ENCODE measurements around the gene RGS11.
"Not testable (repeated sequence)": the region's sequence is repeated elsewhere in the genome, so short reads cannot be mapped to it uniquely, and the experiment has no call there.

RGS11 gene

DNA sequence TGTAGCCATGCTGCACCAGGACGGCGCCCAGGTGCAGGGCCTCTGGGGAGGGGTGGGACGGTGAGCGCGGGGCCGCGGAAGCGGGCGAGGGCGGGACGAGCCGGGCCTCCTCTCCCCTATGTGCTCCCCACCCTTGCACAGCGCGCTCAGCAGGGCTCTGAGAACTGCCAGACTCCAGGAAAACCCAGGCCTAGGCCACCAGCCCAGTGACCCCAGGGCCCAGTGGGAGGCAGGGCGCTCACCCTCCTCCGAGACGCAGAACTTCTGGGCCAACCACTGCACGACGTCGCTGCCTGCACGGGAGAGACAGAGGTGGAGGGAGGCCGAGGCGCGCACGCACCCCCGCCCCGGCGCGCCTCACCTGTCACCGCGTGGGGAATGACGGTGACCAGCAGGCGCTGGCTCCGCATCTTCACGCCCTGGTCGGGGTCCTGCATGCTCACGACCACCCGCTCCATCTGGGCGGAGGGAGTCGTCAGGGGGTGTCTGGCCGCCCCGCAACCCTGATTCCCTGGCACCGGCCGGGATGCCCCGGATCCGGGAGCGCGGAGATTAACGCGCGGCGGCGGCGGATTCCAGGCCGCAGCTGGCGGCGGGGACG lies 603 bp downstream of the RGS11 start:
- no peaks in the 10 kb centered on the region for H3K36me3 ChIP-seq (ENCODE audit: control insufficient read depth, insufficient read depth, low read length)

DNA sequence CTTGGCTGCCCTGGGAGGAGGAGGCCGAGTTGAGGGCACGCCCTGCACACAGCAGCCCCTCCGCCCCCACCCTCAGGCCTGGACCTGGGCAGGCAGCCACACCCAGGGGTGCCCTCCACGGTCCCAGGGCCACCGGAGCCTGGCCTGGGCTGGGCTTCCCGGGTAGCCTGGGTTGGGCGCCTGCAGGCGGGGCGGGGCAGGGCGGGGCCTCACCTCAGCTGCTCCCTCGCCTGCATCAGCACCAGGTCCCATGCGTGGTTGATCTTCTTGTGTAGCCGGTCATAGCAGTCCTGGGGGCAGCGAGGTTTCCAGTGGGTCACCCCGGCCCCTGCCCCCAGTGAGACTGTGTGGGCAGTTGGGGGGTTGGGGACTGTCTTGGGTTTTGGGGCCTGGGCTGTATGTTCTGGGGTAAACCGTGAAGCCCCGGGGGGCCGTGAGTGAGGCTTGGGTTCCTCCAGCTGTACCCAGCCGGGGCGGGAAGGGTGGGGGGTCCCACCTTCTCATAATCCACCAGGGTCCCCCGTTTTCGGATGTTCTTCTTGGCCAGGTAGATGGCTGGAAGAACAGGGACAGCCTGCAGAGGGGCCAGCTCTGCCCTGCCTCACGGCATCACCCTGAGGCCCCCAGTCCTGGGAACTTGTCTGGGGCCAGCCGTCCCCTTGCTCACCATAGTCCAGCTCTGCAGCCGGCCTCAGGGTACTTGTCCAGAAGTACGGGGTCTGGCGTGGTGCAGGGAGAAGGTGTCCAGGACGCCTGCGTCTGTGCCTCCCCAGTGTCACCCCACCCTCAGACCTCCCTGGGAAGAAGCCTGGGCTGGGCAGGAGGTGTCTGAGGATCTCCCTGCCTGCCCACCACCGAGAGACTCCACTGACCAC lies 2.0 kb downstream of the RGS11 start:
- Histone ChIP-seq H3K4me3 (ENCODE audit: low read depth, low read length) (no peak overlapping the region), H3K27me3 (ENCODE audit: control insufficient read depth, insufficient read depth, low read length) (peaks cover 19% of the 10 kb centered on the region), H3K9me3 (ENCODE audit: control insufficient read depth, insufficient read depth, low read length) (no peaks in the 10 kb centered on the region), H3K4me1 (ENCODE audit: control insufficient read depth, insufficient read depth, low read length) (no peaks in the 10 kb centered on the region), H3K36me3 (ENCODE audit: control insufficient read depth, insufficient read depth, low read length) (no peaks in the 10 kb centered on the region), H3K9ac (ENCODE audit: low read depth, low read length) (no peak overlapping the region)

More for the DNA sequence above, 603 bp downstream of the RGS11 start:
- H3K9me3 ChIP-seq (ENCODE audit: control insufficient read depth, insufficient read depth, low read length) = no peaks in the 10 kb centered on the region
- H3K4me1 ChIP-seq (ENCODE audit: control insufficient read depth, insufficient read depth, low read length) = no peaks in the 10 kb centered on the region
- H3K4me3 ChIP-seq (ENCODE audit: low read depth, low read length) = peak overlapping the region; percentile 52
- H3K27me3 ChIP-seq (ENCODE audit: control insufficient read depth, insufficient read depth, low read length) = peaks cover 22% of the 10 kb centered on the region
- peak overlapping the region; percentile 47 for H3K9ac ChIP-seq (ENCODE audit: low read depth, low read length)

DNA sequence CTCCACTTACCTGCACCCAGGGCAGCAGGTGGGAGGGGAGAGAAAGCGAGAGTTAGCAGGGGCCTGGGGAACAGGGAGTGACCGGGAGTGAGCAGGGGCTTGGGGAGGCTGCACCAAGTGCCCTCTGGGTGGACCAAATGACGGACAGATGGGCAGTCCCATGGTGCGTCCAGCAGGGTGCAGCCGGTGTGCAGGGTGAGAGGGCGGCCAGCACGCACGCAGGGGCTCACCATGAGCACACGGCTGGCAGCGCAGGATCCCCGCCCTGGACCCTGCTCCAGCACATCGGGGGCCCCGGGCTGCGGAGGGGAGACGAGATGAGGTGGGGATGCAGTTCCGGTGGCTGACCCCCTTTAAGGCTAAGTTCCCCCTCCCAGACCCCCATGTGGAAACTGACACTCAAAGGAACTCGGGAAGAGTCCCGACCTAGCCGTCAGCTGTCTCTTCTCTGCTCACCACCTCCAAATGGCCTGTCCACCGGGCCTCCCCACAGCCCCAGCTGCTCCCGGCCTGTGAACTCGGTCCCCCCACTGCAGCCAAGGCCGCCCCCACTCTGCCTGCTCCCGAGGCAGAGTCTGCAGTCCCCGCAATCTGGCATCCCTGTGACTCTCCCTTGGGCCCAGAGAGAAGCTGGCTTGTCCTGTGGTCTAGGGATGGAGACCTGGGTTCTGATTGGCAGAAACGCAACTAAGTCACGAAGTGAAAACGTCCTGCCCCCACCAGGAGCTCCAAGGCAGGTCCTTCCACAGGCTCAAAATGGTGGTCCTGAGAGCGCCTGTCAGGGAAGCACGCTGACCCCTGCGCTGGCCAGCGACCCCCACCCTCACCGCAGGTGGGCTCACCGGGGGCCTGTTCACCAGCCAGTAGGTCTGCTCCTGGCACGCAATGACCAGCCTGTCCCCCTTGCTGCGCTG lies 2.9 kb downstream of the RGS11 start:
- Histone ChIP-seq H3K4me3 (ENCODE audit: low read depth, low read length) (no peak overlapping the region), H3K4me1 (ENCODE audit: control insufficient read depth, insufficient read depth, low read length) (no peaks in the 10 kb centered on the region), H3K36me3 (ENCODE audit: control insufficient read depth, insufficient read depth, low read length) (no peaks in the 10 kb centered on the region), H3K27me3 (ENCODE audit: control insufficient read depth, insufficient read depth, low read length) (peaks cover 19% of the 10 kb centered on the region), H3K9me3 (ENCODE audit: control insufficient read depth, insufficient read depth, low read length) (no peaks in the 10 kb centered on the region), H3K9ac (ENCODE audit: low read depth, low read length) (no peak overlapping the region)

DNA sequence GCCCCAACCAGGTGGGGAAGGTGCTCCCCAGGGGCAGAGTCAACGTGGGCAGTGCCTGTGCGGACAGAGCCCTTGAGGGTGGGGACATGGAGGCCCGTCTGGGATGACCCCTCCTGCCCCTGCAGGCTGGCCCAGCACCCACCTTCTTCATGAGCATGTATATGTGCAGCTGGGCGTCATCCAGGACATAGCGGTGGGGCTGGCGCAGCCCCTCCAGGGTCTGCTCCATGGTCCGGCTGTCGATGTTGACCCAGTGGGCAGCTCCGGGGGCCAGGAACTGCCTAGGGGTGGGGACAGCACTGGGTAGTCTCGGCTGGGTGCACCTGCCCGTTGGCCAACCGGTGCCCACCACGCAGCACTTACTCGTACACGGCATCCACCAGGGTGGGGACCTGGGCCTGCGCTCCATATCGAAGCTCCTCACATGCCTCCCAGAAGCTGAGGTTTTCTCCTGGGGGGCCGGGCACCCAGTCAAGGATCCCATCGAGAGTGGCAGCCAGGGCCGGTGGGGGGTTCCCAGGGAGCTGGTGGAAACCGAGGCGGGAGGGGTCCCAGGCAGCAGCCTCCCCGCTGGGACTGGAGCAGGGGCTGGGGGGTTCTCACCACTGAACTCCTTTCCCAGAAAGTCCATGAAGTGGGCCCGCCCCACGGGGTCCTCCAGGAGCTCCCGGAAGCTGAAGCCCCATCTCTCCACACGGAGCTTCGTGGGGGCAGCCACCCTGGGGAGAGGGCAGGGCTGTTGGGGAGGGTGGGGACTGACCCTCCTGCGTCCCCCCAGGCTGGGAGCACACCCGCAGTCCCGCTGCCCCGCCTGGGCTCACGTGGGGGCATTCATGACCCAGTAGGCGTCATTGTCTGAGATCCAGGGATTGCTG lies 5.1 kb downstream of the RGS11 start:
- peaks cover 3% of the 10 kb centered on the region for H3K36me3 ChIP-seq (ENCODE audit: control insufficient read depth, insufficient read depth, low read length)
- no peak overlapping the region for H3K9ac ChIP-seq (ENCODE audit: low read depth, low read length)
- H3K4me1 ChIP-seq (ENCODE audit: control insufficient read depth, insufficient read depth, low read length) = no peaks in the 10 kb centered on the region

DNA sequence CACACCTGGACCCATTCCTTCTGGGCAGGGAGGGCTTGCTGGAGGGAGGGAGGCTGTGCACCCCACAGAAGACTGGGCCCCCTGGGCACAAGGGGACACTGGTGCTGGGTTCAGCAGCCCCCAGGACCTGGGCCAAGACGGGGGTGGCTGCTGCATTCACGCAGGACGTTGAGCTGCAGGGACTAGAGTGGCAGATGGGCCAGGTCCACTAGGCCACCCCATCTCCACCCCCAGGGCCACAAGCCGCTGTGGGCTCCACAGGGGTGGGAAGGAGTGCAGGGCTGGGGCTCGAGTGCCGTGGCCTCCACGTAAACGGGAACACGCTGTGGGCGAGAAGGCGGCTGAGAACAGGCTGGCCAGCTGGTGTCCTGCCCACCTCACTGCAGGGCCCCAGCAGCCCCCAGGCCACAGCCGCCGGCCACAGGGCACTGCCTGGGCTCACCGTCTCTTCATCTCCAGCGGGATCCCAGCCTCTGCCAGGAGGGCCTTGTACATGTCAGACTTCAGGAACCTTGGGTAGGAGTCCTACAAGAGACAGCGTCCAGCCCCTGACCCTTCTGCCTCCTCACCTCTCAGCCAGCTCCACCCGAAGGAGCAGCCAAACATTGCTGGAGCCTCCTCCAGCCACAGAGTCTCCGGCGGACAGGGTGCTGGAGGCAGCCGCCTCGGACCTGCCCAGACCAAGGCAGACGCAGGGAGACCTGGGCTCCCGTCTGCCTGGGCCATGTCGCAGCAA lies 6.5 kb downstream of the RGS11 start:
- Histone ChIP-seq H3K9ac (ENCODE audit: low read depth, low read length) (no peak overlapping the region), H3K4me3 (ENCODE audit: low read depth, low read length) (no peak overlapping the region), H3K27me3 (ENCODE audit: control insufficient read depth, insufficient read depth, low read length) (peaks cover 1% of the 10 kb centered on the region), H3K4me1 (ENCODE audit: control insufficient read depth, insufficient read depth, low read length) (no peaks in the 10 kb centered on the region), H3K36me3 (ENCODE audit: control insufficient read depth, insufficient read depth, low read length) (peaks cover 16% of the 10 kb centered on the region), H3K9me3 (ENCODE audit: control insufficient read depth, insufficient read depth, low read length) (no peaks in the 10 kb centered on the region)

More for the DNA sequence above, 5.1 kb downstream of the RGS11 start:
- H3K27me3 ChIP-seq (ENCODE audit: control insufficient read depth, insufficient read depth, low read length) = peaks cover 12% of the 10 kb centered on the region
- no peak overlapping the region for H3K4me3 ChIP-seq (ENCODE audit: low read depth, low read length)
- H3K9me3 ChIP-seq (ENCODE audit: control insufficient read depth, insufficient read depth, low read length) = no peaks in the 10 kb centered on the region

DNA sequence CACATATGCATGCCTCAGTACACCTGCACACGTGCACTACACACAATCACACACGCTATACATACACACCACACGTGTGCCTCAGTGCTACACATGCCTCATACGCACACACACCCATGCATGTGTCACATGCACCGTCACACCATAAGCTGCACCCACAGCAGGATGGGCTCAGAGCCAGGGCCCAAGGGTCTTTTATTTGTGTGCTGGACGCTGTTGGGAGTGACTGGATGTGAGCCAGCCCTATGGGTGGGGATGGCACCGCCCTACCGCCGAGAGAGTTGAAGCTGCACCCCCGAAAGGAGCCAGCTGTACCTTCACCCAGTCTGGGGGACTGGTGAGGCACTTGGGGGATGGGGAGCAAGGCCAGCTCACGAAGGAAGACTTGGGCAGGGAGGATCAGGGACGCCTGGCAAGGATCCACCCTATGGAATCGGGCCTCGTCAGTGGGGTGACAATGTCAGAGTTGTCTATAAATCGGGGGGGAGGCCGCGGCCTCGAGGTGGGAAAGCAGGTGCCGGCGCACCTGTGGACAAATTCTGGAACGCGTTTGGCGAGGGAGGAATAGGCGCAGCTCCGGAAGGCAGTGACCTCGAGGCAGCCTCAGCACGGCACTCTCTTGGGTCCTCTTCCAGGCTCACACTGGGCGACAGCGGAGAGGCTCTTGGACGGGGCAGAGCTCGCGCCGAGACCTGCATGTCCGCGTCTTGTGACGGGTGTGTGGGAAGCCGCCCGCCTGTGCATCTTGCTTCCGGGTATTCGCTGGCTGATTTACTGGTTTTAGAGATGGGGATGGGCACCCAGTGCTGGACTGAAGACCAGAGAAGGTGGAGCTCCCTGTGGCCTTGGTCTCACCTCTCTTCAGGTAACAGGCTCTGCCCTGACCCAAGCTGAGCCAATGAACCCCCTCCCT lies 7.3 kb downstream of the RGS11 start:
- no peaks in the 10 kb centered on the region for H3K9me3 ChIP-seq (ENCODE audit: control insufficient read depth, insufficient read depth, low read length)
- no peaks in the 10 kb centered on the region for H3K4me1 ChIP-seq (ENCODE audit: control insufficient read depth, insufficient read depth, low read length)
- H3K4me3 ChIP-seq (ENCODE audit: low read depth, low read length) = no peak overlapping the region
- H3K27me3 ChIP-seq (ENCODE audit: control insufficient read depth, insufficient read depth, low read length) = no peaks in the 10 kb centered on the region
- peaks cover 24% of the 10 kb centered on the region for H3K36me3 ChIP-seq (ENCODE audit: control insufficient read depth, insufficient read depth, low read length)
- no peak overlapping the region for H3K9ac ChIP-seq (ENCODE audit: low read depth, low read length)

DNA sequence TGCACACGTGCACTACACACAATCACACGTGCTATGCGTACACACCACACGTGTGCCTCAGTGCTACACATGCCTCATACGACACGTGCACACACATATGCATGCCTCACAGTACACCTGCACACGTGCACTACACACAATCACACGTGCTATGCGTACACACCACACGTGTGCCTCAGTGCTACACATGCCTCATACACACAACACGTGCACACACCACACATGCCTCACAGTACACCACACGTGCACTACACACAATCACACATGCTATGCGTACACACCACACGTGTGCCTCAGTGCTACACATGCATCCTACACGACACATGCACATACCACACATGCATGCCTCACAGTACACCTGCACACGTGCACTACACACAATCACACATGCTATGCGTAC lies 8.2 kb downstream of the RGS11 start:
- not testable (repeated sequence) for H3K9ac ChIP-seq (ENCODE audit: low read depth, low read length); H3K4me1 ChIP-seq (ENCODE audit: control insufficient read depth, insufficient read depth, low read length); H3K27me3 ChIP-seq (ENCODE audit: control insufficient read depth, insufficient read depth, low read length); H3K9me3 ChIP-seq (ENCODE audit: control insufficient read depth, insufficient read depth, low read length); H3K4me3 ChIP-seq (ENCODE audit: low read depth, low read length)
- H3K36me3 ChIP-seq (ENCODE audit: control insufficient read depth, insufficient read depth, low read length) = peaks cover 24% of the 10 kb centered on the region

DNA sequence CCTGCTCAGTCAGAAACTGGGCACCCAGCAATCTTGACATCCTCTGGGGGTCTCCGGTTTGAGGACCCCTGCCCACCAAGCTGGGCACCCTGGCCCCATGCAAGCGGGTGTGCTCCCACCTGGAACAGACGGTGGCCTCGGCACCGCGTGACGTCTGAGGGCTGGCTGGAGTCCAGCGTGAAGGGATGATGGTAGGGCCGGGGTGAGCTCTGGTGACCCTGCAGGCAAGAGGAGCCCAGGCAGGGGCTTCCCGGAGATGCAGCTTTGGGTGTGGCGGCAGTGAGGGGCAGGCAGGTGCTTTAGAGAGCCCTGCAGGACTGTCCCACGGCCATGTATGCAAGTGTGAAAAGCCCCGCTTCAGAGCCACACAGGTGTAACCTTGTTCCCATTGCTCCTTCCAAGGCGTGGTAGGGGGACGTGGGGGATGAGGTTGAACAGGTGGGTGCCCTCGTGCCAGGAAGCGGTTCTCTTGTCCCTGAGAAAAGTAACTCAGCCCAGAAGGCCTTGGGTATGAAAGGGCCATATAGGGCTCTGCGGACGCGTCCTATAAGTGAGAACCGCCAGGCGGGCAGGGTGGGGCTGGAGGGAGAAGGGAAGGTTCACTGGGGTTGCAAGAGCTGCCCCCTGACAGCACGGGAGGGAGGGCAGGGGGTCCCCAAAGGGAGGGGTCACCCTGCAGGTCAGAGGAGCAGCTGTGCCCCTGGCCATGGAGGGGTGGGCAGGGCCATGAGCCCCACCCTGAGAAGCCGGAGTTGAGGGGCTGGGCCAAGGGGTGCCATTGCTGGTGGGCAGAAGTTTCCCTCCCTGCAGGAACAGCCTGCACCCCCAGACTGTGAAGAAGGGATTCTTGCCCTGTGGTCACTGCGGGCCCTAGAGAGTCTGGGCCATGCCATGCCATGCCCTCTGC lies 9.2 kb downstream of the RGS11 start:
- H3K9ac ChIP-seq (ENCODE audit: low read depth, low read length) = no peak overlapping the region
- peaks cover 35% of the 10 kb centered on the region for H3K36me3 ChIP-seq (ENCODE audit: control insufficient read depth, insufficient read depth, low read length)
- H3K27me3 ChIP-seq (ENCODE audit: control insufficient read depth, insufficient read depth, low read length) = no peaks in the 10 kb centered on the region
- no peak overlapping the region for H3K4me3 ChIP-seq (ENCODE audit: low read depth, low read length)
- H3K4me1 ChIP-seq (ENCODE audit: control insufficient read depth, insufficient read depth, low read length) = no peaks in the 10 kb centered on the region
- no peaks in the 10 kb centered on the region for H3K9me3 ChIP-seq (ENCODE audit: control insufficient read depth, insufficient read depth, low read length)

DNA sequence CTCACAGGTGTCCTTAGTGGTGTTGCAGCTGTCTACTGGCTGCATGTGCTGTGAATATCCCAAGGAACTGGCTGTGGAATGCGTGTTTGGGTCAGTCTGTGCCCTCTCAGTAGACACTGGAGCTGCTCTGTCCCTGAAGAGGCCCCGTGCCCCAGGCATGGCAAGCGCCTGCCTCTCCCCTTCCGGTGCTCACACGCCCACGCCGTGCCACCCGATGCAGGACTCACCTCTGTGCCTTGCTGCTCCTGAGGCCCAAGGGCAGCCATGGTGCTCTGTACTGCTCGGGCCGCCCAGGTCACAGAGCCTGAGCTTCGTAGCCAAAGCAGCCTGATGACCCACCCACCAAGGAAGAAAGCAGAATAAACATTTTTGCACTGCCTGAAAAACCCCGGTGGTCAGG lies 10.0 kb downstream of the RGS11 start:
- Histone ChIP-seq H3K27me3 (ENCODE audit: control insufficient read depth, insufficient read depth, low read length) (no peaks in the 10 kb centered on the region), H3K9me3 (ENCODE audit: control insufficient read depth, insufficient read depth, low read length) (no peaks in the 10 kb centered on the region), H3K9ac (ENCODE audit: low read depth, low read length) (no peak overlapping the region), H3K4me3 (ENCODE audit: low read depth, low read length) (no peak overlapping the region), H3K4me1 (ENCODE audit: control insufficient read depth, insufficient read depth, low read length) (no peaks in the 10 kb centered on the region), H3K36me3 (ENCODE audit: control insufficient read depth, insufficient read depth, low read length) (peaks cover 43% of the 10 kb centered on the region)

Measured in iPS-15b (cell line).